GM23338 (cell line): ENCODE data around the gene OSBPL5.

Source experiments
- CTCF ChIP-seq, 2 experiments: fragments of 200-600 bp in 1 of 2; sonication (generic) in 1 of 2; conservative IDR thresholded peaks; 2 replicates each; pipeline versions ENCODE4 v1.5.1 to v1.6.1; 2016 to 2017; ENCODE audit warnings: antibody characterized with exemption in 2 of 2, low read depth in 2 of 2, mild to moderate bottlenecking in 2 of 2, moderate library complexity in 1 of 2
- ETS1 ChIP-seq: IDR thresholded peaks from 2 replicates; pipeline ENCODE4 v1.6.1; 2016; ENCODE audit warnings: antibody characterized with exemption
- EZH2phosphoT487 ChIP-seq: fragments of 200-600 bp; sonication (generic); IDR thresholded peaks from one replicate; pipeline ENCODE4 v1.8.1; 2018; ENCODE audit warnings: antibody characterized with exemption; ENCODE audit not compliant: unreplicated experiment
- POLR2AphosphoS5 ChIP-seq: IDR thresholded peaks from 2 replicates; pipeline ENCODE4 v1.6.1; 2016; ENCODE audit warnings: antibody characterized with exemption, low read depth

DNA sequence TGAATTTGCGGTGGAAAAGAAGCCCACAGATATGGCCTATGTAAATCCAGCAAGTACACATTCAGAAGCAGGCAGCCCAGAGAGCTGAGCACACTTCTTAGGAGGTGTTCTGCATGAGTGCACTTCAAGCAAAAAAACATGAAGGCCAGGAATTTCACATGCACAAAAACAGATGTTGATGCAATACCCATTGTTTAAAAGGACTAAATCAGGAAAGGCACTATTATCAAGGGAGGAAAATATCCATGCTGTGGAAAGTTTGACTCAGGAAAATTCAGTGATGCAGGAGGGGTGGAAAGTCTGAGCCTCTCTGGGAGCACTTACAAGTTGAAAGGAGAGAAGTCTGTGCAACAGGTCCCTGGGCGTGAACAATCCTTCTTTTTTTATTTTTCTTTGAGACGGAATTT, 92.1 kb downstream of the OSBPL5 start:
- TF ChIP-seq EZH2phosphoT487: no peak
- TF ChIP-seq CTCF (conservative IDR thresholded peaks at IDR 0.05; ENCODE audit: low read depth in 2 of 2): no peak
- TF ChIP-seq POLR2AphosphoS5: no peak
- TF ChIP-seq ETS1: no peak
